Measurements from ENCODE around the gene TMEM170B.

GRCh38 chr6:11584244-11584643 lies 46.7 kb downstream of the TMEM170B start:
- no peak for TF ChIP-seq POLR2AphosphoS5 (IDR thresholded peaks at IDR 0.05; ENCODE audit: borderline replicate concordance, low read depth, low read length)
- TF ChIP-seq EZH2 (IDR thresholded peaks at IDR 0.05), result no peak

Measured in SK-N-MC (cell line).